Limb (tissue), 2 donors: ENCODE results near the gene SETD7.
A peak's percentile ranks its signal among the peaks of the same experiment; 100 is the strongest.

Experiments
- DNase-seq, 2 donors: peaks; one replicate each; pipeline ENCODE4 v3.0.0-alpha.2; 2016; ENCODE audit errors: extremely low spot score in 2 of 2

Gene SETD7

DNA sequence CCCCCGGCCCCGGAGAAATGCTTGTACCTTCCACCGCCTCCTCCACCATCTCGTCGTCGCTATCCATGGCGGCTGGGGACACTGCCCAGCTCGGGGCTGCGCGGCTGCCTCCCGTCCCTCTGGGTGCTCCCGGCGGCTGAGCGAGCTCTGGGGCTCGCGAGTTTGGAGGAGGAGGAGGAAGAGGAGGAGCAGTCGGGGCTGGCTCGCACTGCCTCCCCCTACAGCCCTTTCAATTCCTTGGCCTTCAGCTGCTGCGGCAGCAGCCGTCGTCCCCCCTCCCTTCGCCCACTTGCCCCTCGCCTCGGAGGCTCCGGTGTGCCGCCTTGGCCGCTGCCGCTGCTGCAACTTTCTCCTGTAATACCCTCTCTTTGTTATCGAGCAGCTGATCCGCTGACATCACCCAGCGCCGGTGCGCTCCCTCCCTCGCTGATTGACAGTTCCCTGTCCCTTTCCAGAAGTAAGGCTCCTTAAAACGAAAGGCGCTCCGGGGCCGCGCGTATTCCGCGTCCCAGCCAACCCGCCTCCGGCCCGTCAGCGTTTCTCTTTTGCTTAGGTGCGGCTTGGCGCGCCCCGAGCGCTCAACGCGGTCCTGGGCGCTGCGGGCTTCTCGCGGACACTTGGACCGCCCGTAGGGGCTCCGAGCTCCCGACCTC lies at the start of gene SETD7:
SETD7 (minus strand) TSS at position 149 of the 653 bp plus-strand sequence; CDS start at position 67, 82 bp downstream.
- peak; percentile 82 to 88 for DNase-seq

DNA sequence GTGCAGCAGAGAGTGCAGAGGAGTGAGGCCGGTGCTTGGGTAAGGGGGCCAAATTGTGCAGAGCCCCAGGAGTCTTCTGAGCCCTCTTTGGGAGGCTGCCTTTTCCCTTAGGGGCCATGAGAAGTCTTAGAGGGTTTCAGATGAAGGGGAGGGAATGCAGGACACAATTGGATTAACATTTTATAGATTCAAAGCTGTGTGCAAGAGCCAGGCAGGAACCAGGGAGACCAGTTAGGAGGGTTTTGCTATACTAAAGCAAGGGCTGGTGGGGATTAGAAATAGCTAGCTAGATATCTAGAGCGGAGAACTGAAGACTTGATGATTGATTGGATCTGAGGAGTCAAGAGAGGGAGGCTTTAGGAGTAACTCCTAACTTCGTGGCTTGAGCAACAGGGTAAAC lies 49.5 kb upstream of the SETD7 start:
- DNase-seq: no peak

GRCh38 chr4:139603576-139604410 lies 47.8 kb upstream of the SETD7 start:
- peak in 1 of 2 donors; percentile 64 for DNase-seq

GRCh38 chr4:139602776-139603360 lies 46.8 kb upstream of the SETD7 start:
- DNase-seq: no peak

DNA sequence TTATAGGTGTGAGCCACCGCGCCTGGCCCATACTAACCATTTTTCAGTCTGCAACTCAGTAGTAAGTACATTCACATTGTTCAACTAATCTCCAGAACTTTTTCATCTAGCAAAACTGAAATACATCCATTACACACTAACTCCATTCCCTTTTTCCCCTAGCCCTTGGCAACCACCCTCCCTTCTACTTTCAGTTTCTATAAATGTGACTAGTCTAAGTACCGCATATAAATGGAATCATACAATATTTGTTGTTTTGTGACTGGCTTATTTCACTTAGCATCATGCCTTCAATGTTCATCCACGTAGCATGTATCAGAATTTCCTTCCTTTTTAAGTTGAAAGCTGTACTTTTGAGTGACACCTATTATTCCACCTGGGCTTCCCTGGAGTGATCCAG lies 44.6 kb upstream of the SETD7 start:
- no peak for DNase-seq

- no peak for DNase-seq
These were observed 43.8 kb upstream of the SETD7 start for GRCh38 chr4:139599594-139600374.

DNA sequence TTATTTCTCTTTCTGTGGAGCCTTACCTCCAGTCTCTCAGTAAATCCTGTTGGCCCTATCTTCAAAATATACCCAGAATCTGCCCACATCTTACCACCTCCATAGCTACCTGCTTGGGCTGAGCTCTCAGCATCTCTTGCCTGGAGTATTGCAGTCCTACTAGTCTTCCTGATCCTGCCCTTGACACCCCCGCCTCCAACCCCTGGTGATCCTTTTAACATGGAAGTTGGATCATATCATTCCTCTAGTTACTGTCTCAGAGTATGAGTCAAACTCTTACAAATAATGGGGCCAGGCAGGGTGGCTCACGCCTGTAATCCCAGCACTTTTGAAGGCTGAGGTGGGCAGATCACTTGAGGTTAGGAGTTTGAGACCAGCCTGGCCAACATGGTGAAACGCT lies 43.1 kb upstream of the SETD7 start:
- no peak for DNase-seq

- no peak for DNase-seq
These were observed 40.8 kb upstream of the SETD7 start for GRCh38 chr4:139596684-139597279.

DNA sequence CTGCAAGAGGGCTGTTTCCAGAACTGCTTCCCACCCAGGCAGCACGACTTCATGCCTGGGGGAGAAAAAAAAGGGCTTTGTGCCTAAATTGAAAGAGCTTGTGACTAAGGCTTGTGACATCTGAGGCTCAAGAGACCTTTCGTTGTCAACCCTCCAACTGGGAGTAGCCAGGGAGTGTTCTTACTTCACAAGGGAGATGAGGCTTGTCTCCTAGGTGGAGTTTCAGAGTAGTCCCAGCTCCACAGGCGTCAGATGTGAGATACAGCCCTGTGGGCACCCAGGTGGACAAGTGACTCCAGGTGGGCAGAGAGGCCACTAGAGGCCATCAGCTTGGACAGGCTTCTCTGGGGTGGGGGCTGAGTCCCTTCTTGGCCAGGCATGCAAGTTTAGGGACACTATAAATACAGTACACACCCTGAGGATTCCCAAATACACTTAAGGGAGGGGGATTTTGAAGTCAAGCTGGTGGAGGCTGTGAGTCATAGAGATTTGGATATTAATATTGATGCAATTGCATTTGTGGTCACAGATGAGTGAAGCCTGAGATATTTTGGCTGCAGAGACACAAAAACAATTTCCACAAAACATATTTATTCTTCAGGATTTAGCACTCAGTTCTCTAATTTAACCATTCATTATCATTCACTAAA lies 40.1 kb upstream of the SETD7 start:
- DNase-seq: no peak

GRCh38 chr4:139594591-139595185 lies 38.7 kb upstream of the SETD7 start:
- no peak for DNase-seq

GRCh38 chr4:139593091-139593564 lies 37.1 kb upstream of the SETD7 start:
- no peak for DNase-seq

DNA sequence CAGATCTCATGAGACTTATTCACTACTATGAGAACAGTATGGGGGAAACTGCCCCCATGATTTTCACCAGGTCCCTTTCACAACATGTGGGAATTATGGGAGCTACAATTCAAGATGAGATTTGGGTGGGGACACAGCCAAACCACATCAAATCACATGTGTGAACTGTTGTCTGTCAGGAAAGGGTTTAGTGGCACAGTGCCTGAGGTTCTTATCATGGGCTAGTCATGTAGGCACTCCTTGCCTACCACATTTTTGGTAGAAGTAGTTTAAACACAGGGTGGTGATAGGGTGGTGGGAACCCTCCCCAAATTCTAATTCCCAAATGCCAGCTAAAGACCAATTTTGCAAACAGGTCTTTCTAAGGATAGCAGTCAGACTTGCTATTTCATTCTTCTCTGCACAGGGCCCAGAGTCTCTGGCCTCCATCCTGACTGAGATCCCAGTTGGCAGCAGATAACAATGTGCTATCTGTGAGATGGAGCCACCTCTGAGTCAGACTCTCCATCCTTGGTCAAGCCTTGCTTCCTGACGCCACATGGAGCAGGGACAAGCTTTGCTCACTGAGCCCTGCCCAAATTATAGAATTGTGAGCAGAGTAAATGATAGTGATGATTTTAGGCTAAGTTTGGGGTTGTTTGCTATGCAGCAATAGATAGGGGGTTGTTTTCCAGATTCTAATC lies 33.5 kb upstream of the SETD7 start:
- DNase-seq: no peak

DNA sequence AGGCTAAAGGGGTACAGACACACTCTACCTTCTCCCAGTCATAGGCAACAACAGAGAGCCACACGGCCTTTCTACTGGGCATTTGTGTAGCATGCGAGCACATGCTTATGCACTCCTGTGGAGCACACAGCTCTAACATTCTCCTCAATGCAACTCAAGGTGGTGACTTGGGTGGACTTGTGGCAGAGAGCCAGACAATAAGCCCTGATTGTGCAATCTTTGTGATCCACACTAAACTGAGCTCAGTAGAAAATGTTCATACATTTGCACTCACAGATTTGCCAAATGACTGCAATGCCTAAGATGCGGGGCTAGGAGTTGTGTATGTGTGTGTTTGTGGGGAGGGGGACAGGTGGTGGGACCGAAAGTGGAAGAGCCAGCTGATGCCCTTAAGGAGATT lies 31.4 kb upstream of the SETD7 start:
- no peak for DNase-seq

- DNase-seq: no peak
These were observed 29.5 kb upstream of the SETD7 start for GRCh38 chr4:139585473-139585872.

- DNase-seq: no peak
These were observed 28.8 kb upstream of the SETD7 start for GRCh38 chr4:139584784-139585183.

DNA sequence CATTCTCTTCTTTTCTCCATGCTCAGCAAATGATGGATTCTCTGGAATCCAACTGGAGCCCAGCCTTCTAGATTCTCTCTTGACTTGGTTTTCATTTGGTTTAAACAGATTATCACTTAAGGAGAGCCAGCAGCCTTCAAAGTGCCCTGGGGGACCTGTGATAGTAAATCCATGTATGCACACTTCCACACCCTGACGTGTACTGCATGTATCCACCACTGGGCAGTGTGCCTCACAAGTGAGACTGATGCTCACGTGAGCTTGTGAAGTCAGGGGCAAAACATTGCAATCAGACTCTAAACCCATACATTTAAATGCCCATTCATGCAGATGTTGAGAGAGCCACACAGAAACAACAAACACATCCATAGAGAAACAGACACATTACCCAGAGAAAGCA lies 28.0 kb upstream of the SETD7 start:
- DNase-seq: no peak

DNA sequence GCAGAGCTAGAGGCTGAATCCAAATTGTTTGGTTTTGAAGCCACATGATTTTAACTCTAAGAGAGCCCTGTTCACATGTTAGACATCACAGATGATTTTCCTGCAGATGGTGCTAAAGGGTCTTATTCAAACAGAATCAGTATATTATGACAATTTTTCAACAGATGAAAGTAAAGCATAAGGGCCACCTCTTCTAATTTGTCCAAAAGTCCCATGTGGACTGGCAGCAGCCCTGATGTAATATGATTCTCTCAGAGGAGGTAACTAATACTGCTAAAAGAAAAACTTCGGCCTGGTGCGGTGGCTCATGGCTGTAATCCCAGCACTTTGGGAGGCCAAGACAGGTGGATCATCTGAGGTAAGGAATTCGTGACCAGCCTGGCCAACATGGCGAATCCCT lies 26.0 kb upstream of the SETD7 start:
- peak in 1 of 2 donors; percentile 50 for DNase-seq

DNA sequence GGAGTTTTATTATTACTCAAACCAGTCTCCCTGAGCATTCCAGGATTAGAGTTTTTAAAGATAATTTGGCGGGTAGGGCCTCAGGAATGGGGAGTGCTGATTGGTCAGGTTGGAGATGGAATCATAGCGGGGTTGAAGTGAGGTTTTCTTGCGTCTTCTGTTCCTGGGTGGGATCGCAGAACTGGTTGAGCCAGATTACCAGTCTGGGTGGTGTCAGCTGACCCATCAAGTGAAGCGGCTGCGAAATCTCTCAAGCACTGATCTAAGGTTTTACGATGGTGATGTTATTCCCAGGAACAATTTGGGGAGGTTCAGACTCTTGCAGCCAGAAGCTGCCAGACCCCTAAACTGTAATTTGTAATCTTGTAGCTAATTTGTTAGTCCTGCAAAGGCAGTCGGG lies 25.1 kb upstream of the SETD7 start:
- DNase-seq: no peak

DNA sequence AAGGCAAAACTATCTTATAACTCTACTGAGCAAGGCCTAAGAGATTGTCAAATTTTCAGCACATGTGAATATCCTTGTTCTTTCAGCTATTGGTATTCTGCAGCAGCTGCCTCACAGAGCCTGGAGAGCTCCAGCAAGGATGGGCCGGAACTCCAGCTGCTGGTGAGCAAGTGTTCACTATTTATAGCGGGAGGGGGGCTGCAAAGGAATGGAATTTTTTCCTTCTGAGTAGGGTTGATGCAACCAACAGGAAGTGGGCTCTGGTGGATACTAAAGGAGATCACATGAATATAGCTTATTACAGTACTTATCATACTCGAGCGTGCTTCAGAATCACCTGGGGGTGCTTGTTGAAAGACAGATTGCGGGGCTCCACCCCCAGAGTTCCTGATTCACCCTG lies 20.2 kb upstream of the SETD7 start:
- peak; percentile 51 to 72 for DNase-seq

DNA sequence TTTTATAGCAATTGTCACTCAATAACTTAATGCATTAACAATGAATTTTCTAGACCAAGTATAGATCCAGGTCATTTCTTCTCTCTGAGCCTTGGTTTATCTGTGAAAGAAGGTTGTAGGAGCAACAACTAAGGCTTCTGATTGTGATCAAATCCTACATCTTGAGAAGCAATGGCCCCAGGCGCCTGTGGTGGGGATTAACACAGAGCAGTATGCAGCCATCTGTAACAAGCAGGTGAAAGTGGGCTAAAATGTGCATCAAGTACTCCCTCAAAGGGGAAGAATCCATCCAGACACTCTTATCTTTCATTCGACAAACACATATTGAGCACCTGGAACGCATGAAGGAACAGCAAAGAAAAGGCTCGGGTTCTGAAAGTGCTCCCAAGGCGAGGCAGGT lies 19.1 kb upstream of the SETD7 start:
- DNase-seq: no peak
